RWPE1 (cell line): ENCODE data around the gene CABP4.

Experiments
- CTCF ChIA-PET: fragments of 350-600 bp; sonication (Branson Sonifier 250); formaldehyde crosslinking; extraction: SDS; loops from one replicate; lab custom pipeline; 2021; lab: Yijun Ruan, JAX
- POLR2A ChIA-PET: fragments of 400-600 bp; formaldehyde crosslinking; extraction: SDS; loops from one replicate; lab custom pipeline; 2020; ENCODE audit warnings: antibody characterized with exemption; ENCODE audit not compliant: low non-redundant PET; lab: Yijun Ruan, JAX
- DNase-seq: peaks from one replicate; pipeline ENCODE4 v3.0.0; 2012; ENCODE audit warnings: low spot score
- H3K27ac ChIP-seq: fragments of 450-650 bp; 2 replicates; pipeline ENCODE4 v1.5.1; 2017
- CTCF ChIP-seq: fragments of 450-650 bp; conservative IDR thresholded peaks from 2 replicates; pipeline ENCODE4 v1.5.1; 2017; ENCODE audit warnings: low read depth, mild to moderate bottlenecking

CABP4 gene

GRCh38 chr11:67489203-67489884, 34.2 kb downstream of the CABP4 start:
- ChIA-PET CTCF (interaction anchor here (0.6 to 0.7 kb wide), 2 partner anchors 11 to 124 kb away, joined by 3 read pairs; no protein-coding TSS in a partner anchor), POLR2A (interaction anchor here (0.6 kb wide), 1 partner anchor 25 kb away, joined by 3 read pairs; no protein-coding TSS in a partner anchor)
- no peak for DNase-seq

GRCh38 chr11:67489885-67490726, 35.0 kb downstream of the CABP4 start:
- ChIA-PET CTCF (interaction anchor here (0.6 to 0.7 kb wide), 3 partner anchors 10 to 125 kb away, joined by 3 read pairs; partner anchors contain the start of gene CDK2AP2), POLR2A (interaction anchor here (0.7 kb wide), 1 partner anchor 23 kb away, joined by 3 read pairs; no protein-coding TSS in a partner anchor)
- DNase-seq = no peak
- H3K27ac ChIP-seq = peak overlapping the region; percentile 55
- TF ChIP-seq CTCF = no peak

More at GRCh38 chr11:67489203-67489884, 34.2 kb downstream of the CABP4 start:
- no peak for TF ChIP-seq CTCF
- H3K27ac ChIP-seq = peak overlapping the region; percentile 55

GRCh38 chr11:67490727-67491065, 35.5 kb downstream of the CABP4 start:
- no peak for TF ChIP-seq CTCF
- POLR2A ChIA-PET = interaction anchor here (0.7 kb wide), 1 partner anchor 24 kb away, joined by 3 read pairs; no protein-coding TSS in a partner anchor
- no peak for DNase-seq
- H3K27ac ChIP-seq = peak overlapping the region; percentile 55
- CTCF ChIA-PET = interaction anchor here (0.6 kb wide), 1 partner anchor 17 kb away, joined by 3 read pairs; the partner anchor contains the start of gene CDK2AP2

- TF ChIP-seq CTCF = no peak
- POLR2A ChIA-PET = no interaction called here
- no peak for DNase-seq
- CTCF ChIA-PET = interaction anchor here (0.8 kb wide), 1 partner anchor 90 kb away, joined by 3 read pairs; the partner anchor contains the start of gene PPP1CA
- H3K27ac ChIP-seq = peak overlapping the region; percentile 55
These were observed 36.3 kb downstream of the CABP4 start for GRCh38 chr11:67491276-67492068.

- no peak for TF ChIP-seq CTCF
- CTCF ChIA-PET = no interaction called here
- peak overlapping the region; percentile 55 for H3K27ac ChIP-seq
- no peak for DNase-seq
- POLR2A ChIA-PET = interaction anchor here (0.7 kb wide), 1 partner anchor 138 kb away, joined by 3 read pairs; no protein-coding TSS in a partner anchor
These were observed 37.0 kb downstream of the CABP4 start for GRCh38 chr11:67492069-67492727.
